ENCODE results near the gene TCF20.

TCF20 gene

GRCh38 chr22:42307806-42308563, 37.5 kb upstream of the TCF20 start:
- Mint-ChIP-seq H3K9me3 (no peaks in the 10 kb centered on the region), H3K27ac (no peak overlapping the region), H3K4me3 (no peak overlapping the region), H3K36me3 (no peaks in the 10 kb centered on the region), H3K27me3 (peaks cover 15% of the 10 kb centered on the region), H3K4me1 (peaks cover 3% of the 10 kb centered on the region)
- DNase-seq (ENCODE audit: low spot score in 2 of 2) (no peak), ATAC-seq (ENCODE audit: low read depth) (no peak)

- Mint-ChIP-seq H3K27me3 (peaks cover 8% of the 10 kb centered on the region), H3K4me3 (no peak overlapping the region), H3K9me3 (no peaks in the 10 kb centered on the region), H3K36me3 (no peaks in the 10 kb centered on the region), H3K27ac (no peak overlapping the region), H3K4me1 (peaks cover 9% of the 10 kb centered on the region)
- ATAC-seq (ENCODE audit: low read depth) (no peak), DNase-seq (ENCODE audit: low spot score in 2 of 2) (no peak)
These were observed 35.6 kb upstream of the TCF20 start for GRCh38 chr22:42306010-42306409.

- Mint-ChIP-seq H3K27ac (no peak overlapping the region), H3K36me3 (no peaks in the 10 kb centered on the region), H3K4me1 (peaks cover 24% of the 10 kb centered on the region), H3K9me3 (no peaks in the 10 kb centered on the region), H3K27me3 (peaks cover 6% of the 10 kb centered on the region), H3K4me3 (no peak overlapping the region)
- DNase-seq (ENCODE audit: low spot score in 2 of 2) (no peak), ATAC-seq (ENCODE audit: low read depth) (no peak)
These were observed 33.9 kb upstream of the TCF20 start for GRCh38 chr22:42304324-42304790.

- DNase-seq (ENCODE audit: low spot score in 2 of 2) (no peak), ATAC-seq (ENCODE audit: low read depth) (no peak)
- Mint-ChIP-seq H3K9me3 (no peaks in the 10 kb centered on the region), H3K4me3 (no peak overlapping the region), H3K4me1 (peaks cover 31% of the 10 kb centered on the region), H3K27me3 (peaks cover 6% of the 10 kb centered on the region), H3K27ac (no peak overlapping the region), H3K36me3 (no peaks in the 10 kb centered on the region)
These were observed 33.2 kb upstream of the TCF20 start for GRCh38 chr22:42303396-42304323.

GRCh38 chr22:42301742-42302102, 31.3 kb upstream of the TCF20 start:
- Mint-ChIP-seq H3K4me3 (no peak overlapping the region), H3K4me1 (peaks cover 43% of the 10 kb centered on the region), H3K27me3 (peaks cover 6% of the 10 kb centered on the region), H3K36me3 (no peaks in the 10 kb centered on the region), H3K9me3 (no peaks in the 10 kb centered on the region), H3K27ac (no peak overlapping the region)
- no peak for DNase-seq (ENCODE audit: low spot score in 2 of 2)
- no peak for ATAC-seq (ENCODE audit: low read depth)

- H3K36me3 Mint-ChIP-seq, result no peaks in the 10 kb centered on the region
- peaks cover 43% of the 10 kb centered on the region for H3K4me1 Mint-ChIP-seq
- H3K27me3 Mint-ChIP-seq, result peaks cover 6% of the 10 kb centered on the region
- H3K9me3 Mint-ChIP-seq, result no peaks in the 10 kb centered on the region
- no peak for ATAC-seq (ENCODE audit: low read depth)
- peak overlapping the region; percentile 85 for H3K4me3 Mint-ChIP-seq
- DNase-seq (ENCODE audit: low spot score in 2 of 2), result no peak
- peak overlapping the region; percentile 91 for H3K27ac Mint-ChIP-seq
These were observed 30.8 kb upstream of the TCF20 start for GRCh38 chr22:42301077-42301741.

GRCh38 chr22:42300259-42301076, 30.0 kb upstream of the TCF20 start:
- H3K9me3 Mint-ChIP-seq, result no peaks in the 10 kb centered on the region
- peak overlapping the region; percentile 85 for H3K4me3 Mint-ChIP-seq
- peak overlapping the region; percentile 91 for H3K27ac Mint-ChIP-seq
- H3K27me3 Mint-ChIP-seq, result peaks cover 6% of the 10 kb centered on the region
- DNase-seq (ENCODE audit: low spot score in 2 of 2), result peak; percentile 43 to 58
- no peaks in the 10 kb centered on the region for H3K36me3 Mint-ChIP-seq
- peak; percentile 93 for ATAC-seq (ENCODE audit: low read depth)
- H3K4me1 Mint-ChIP-seq, result peaks cover 47% of the 10 kb centered on the region

GRCh38 chr22:42299586-42300258, 29.3 kb upstream of the TCF20 start:
- H3K27ac Mint-ChIP-seq, result peak overlapping the region; percentile 91
- ATAC-seq (ENCODE audit: low read depth) (no peak), DNase-seq (ENCODE audit: low spot score in 2 of 2) (no peak)
- H3K27me3 Mint-ChIP-seq, result peaks cover 2% of the 10 kb centered on the region
- H3K9me3 Mint-ChIP-seq, result no peaks in the 10 kb centered on the region
- no peaks in the 10 kb centered on the region for H3K36me3 Mint-ChIP-seq
- peak overlapping the region; percentile 85 for H3K4me3 Mint-ChIP-seq
- peaks cover 51% of the 10 kb centered on the region for H3K4me1 Mint-ChIP-seq

- Mint-ChIP-seq H3K4me3 (peak overlapping the region; percentile 85), H3K27ac (peak overlapping the region; percentile 91)
These were observed 28.3 kb upstream of the TCF20 start for GRCh38 chr22:42298746-42299145.

GRCh38 chr22:42297778-42298177, 27.3 kb upstream of the TCF20 start:
- H3K9me3 Mint-ChIP-seq, result no peaks in the 10 kb centered on the region
- H3K36me3 Mint-ChIP-seq, result no peaks in the 10 kb centered on the region
- no peak overlapping the region for H3K4me3 Mint-ChIP-seq
- H3K27me3 Mint-ChIP-seq, result no peaks in the 10 kb centered on the region
- H3K4me1 Mint-ChIP-seq, result peaks cover 52% of the 10 kb centered on the region
- ATAC-seq (ENCODE audit: low read depth) (no peak), DNase-seq (ENCODE audit: low spot score in 2 of 2) (no peak)
- no peak overlapping the region for H3K27ac Mint-ChIP-seq

More at GRCh38 chr22:42298746-42299145, 28.3 kb upstream of the TCF20 start:
- H3K36me3 Mint-ChIP-seq, result no peaks in the 10 kb centered on the region
- DNase-seq (ENCODE audit: low spot score in 2 of 2) (no peak), ATAC-seq (ENCODE audit: low read depth) (no peak)
- H3K27me3 Mint-ChIP-seq, result peaks cover 2% of the 10 kb centered on the region
- no peaks in the 10 kb centered on the region for H3K9me3 Mint-ChIP-seq
- H3K4me1 Mint-ChIP-seq, result peaks cover 55% of the 10 kb centered on the region

- Mint-ChIP-seq H3K4me1 (peaks cover 49% of the 10 kb centered on the region), H3K27me3 (no peaks in the 10 kb centered on the region), H3K4me3 (no peak overlapping the region), H3K9me3 (no peaks in the 10 kb centered on the region), H3K36me3 (no peaks in the 10 kb centered on the region), H3K27ac (no peak overlapping the region)
- DNase-seq (ENCODE audit: low spot score in 2 of 2) (no peak), ATAC-seq (ENCODE audit: low read depth) (no peak)
These were observed 26.4 kb upstream of the TCF20 start for GRCh38 chr22:42296883-42297282.

- no peak for DNase-seq (ENCODE audit: low spot score in 2 of 2)
- ATAC-seq (ENCODE audit: low read depth), result no peak
- no peak overlapping the region for H3K4me3 Mint-ChIP-seq
- H3K27ac Mint-ChIP-seq, result no peak overlapping the region
- H3K9me3 Mint-ChIP-seq, result no peaks in the 10 kb centered on the region
- H3K36me3 Mint-ChIP-seq, result no peaks in the 10 kb centered on the region
- H3K27me3 Mint-ChIP-seq, result no peaks in the 10 kb centered on the region
- H3K4me1 Mint-ChIP-seq, result peaks cover 49% of the 10 kb centered on the region
These were observed 26.0 kb upstream of the TCF20 start for GRCh38 chr22:42296381-42296853.

Measured in memory B cell (primary cell).